HCT116 (cell line): ENCODE measurements around the gene TMEM225. TPM values are rescaled to one million over a fixed set of nuclear protein-coding genes. Genes with fewer than 3 reads are reported as not detected.

ENCODE experiments used
- ATAC-seq: fragments of 200-7000 bp; cut with Tn5 transposase; 2 replicates; pipeline ENCODE4 v1.9.1; 2020; ENCODE audit warnings: mild to moderate bottlenecking, moderate library complexity
- BruUV-seq: library from RNA; stranded (reverse); fragments of 400-500 nt; replicated peaks from 2 replicates; lab custom pipeline; 2021; lab: Mats Ljungman, UMichigan
- CTCF ChIA-PET: fragments of 300-600 bp; sonication (Branson Sonifier 250); formaldehyde crosslinking; loops from one replicate; lab custom pipeline; 2021; ENCODE audit warnings: antibody characterized with exemption; lab: Charles Lee
- POLR2A ChIA-PET: fragments of 300-600, 350-600 bp; sonication (Branson Sonifier 250); formaldehyde crosslinking; loops from one replicate; lab custom pipeline; 2021; ENCODE audit warnings: antibody characterized with exemption; lab: Charles Lee
- RAD21 ChIA-PET, 2 experiments: fragments of 300-600 bp; sonication (Branson Sonifier 250); formaldehyde crosslinking; loops; one replicate each; lab custom pipeline; 2023; ENCODE audit warnings: low total read pairs in 2 of 2; ENCODE audit not compliant: uncharacterized antibody in 2 of 2, unreplicated experiment in 2 of 2, low non-redundant PET in 1 of 2; lab: Charles Lee
- DNase-seq: peaks from one replicate; pipeline ENCODE4 v3.0.0-alpha.2; 2010; ENCODE audit warnings: low read depth, low spot score
- H2AFZ ChIP-seq: fragments of 200-600 bp; shearing (Covaris generic), sonication (generic); 2 replicates; pipeline ENCODE4 v1.6.1; 2017; ENCODE audit warnings: low read depth, mixed run types, mixed read lengths, antibody characterized with exemption, low read length; ENCODE audit not compliant: poor library complexity, severe bottlenecking
- H3K27ac ChIP-seq: 2 replicates; pipeline ENCODE4 v1.5.1; 2012; ENCODE audit warnings: low read depth, low read length
- H3K27me3 ChIP-seq: fragments of 200-600 bp; sonication (generic); 2 replicates; pipeline ENCODE4 v1.6.1; 2016; ENCODE audit warnings: mixed run types, low read length, mixed read lengths; ENCODE audit not compliant: insufficient read depth
- H3K36me3 ChIP-seq, 2 experiments: fragments of 200-500 bp in 1 of 2; fragments of 200-600 bp in 1 of 2; sonication (Bioruptor generic) in 1 of 2; sonication (generic) in 1 of 2; 2 replicates each; pipeline versions ENCODE4 v1.5.1 to v1.6.1; 2014 to 2016; ENCODE audit warnings: low read length in 2 of 2, inconsistent platforms in 1 of 2, mixed read lengths in 1 of 2, mixed run types in 1 of 2; ENCODE audit not compliant: insufficient read depth in 2 of 2, control insufficient read depth in 1 of 2
- H3K4me1 ChIP-seq, 2 experiments: fragments of 200-600 bp in 1 of 2; sonication (generic) in 1 of 2; 2 replicates each; pipeline versions ENCODE4 v1.5.1 to v1.6.1; 2012 to 2017; ENCODE audit warnings: low read length in 2 of 2, inconsistent platforms in 1 of 2, mild to moderate bottlenecking in 1 of 2, mixed read lengths in 1 of 2, mixed run types in 1 of 2, moderate library complexity in 1 of 2; ENCODE audit not compliant: insufficient read depth in 2 of 2, control insufficient read depth in 1 of 2
- H3K4me2 ChIP-seq: fragments of 200-600 bp; sonication (generic); 2 replicates; pipeline ENCODE4 v1.6.1; 2017; ENCODE audit warnings: mixed run types, low read length, mixed read lengths
- H3K4me3 ChIP-seq, 2 experiments: fragments of 200-600 bp in 1 of 2; sonication (generic) in 1 of 2; replicated peaks in 1 of 2; 2 replicates each; pipeline ENCODE4 v1.5.1; 2011 to 2016; ENCODE audit warnings: low read length in 2 of 2, control low read depth in 1 of 2, low read depth in 1 of 2, mild to moderate bottlenecking in 1 of 2, mixed read lengths in 1 of 2, mixed run types in 1 of 2
- H3K79me2 ChIP-seq: fragments of 200-600 bp; sonication (generic); 2 replicates; pipeline ENCODE4 v1.6.1; 2017; ENCODE audit warnings: mild to moderate bottlenecking, mixed run types, low read length, moderate library complexity, mixed read lengths; ENCODE audit not compliant: insufficient read depth
- H3K9ac ChIP-seq: fragments of 200-600 bp; sonication (generic); 2 replicates; pipeline ENCODE4 v1.6.1; 2016; ENCODE audit warnings: low read length, mixed read lengths
- H3K9me2 ChIP-seq: fragments of 200-600 bp; sonication (generic), shearing (Covaris generic); 2 replicates; pipeline ENCODE4 v1.6.1; 2017; ENCODE audit warnings: mixed run types, mild to moderate bottlenecking, moderate library complexity; ENCODE audit not compliant: insufficient read depth
- H3K9me3 ChIP-seq, 2 experiments: fragments of 200-500 bp in 1 of 2; fragments of 200-600 bp in 1 of 2; sonication (Bioruptor generic) in 1 of 2; sonication (generic) in 1 of 2; 2 replicates each; pipeline ENCODE4 v1.6.1; 2014 to 2017; ENCODE audit warnings: low read length in 2 of 2, mixed read lengths in 2 of 2, inconsistent platforms in 1 of 2, low read depth in 1 of 2, mild to moderate bottlenecking in 1 of 2, mixed run types in 1 of 2, moderate library complexity in 1 of 2; ENCODE audit not compliant: control insufficient read depth in 1 of 2, insufficient read depth in 1 of 2
- H4K20me1 ChIP-seq: fragments of 200-600 bp; sonication (generic), shearing (Covaris generic); 2 replicates; pipeline ENCODE4 v1.6.1; 2017; ENCODE audit warnings: mixed run types, mild to moderate bottlenecking, moderate library complexity; ENCODE audit not compliant: insufficient read depth
- CBX3 ChIP-seq: IDR thresholded peaks from 2 replicates; pipeline ENCODE4 v1.6.1; 2012; ENCODE audit warnings: low read depth
- CEBPB ChIP-seq: IDR thresholded peaks from 2 replicates; pipeline ENCODE4 v1.6.1; 2012; ENCODE audit warnings: low read depth
- EGR1 ChIP-seq: IDR thresholded peaks from 2 replicates; pipeline ENCODE4 v1.6.1; 2012; ENCODE audit warnings: low read depth
- ELF1 ChIP-seq: IDR thresholded peaks from 2 replicates; pipeline ENCODE4 v1.6.1; 2012; ENCODE audit warnings: low read depth, borderline replicate concordance
- EZH2 ChIP-seq: fragments of 200-600 bp; sonication (generic); IDR thresholded peaks from 2 replicates; pipeline ENCODE4 v1.6.1; 2017; ENCODE audit warnings: antibody characterized with exemption, mixed run types
- EZH2phosphoT487 ChIP-seq: fragments of 200-600 bp; IDR thresholded peaks from 2 replicates; pipeline ENCODE4 v1.6.1; 2018; ENCODE audit warnings: antibody characterized with exemption, borderline replicate concordance
- FOSL1 ChIP-seq: IDR thresholded peaks from 2 replicates; pipeline ENCODE4 v1.6.1; 2012; ENCODE audit warnings: low read depth
- JUND ChIP-seq: IDR thresholded peaks from 2 replicates; pipeline ENCODE4 v1.6.1; 2012
- POLR2A ChIP-seq: IDR thresholded peaks from 2 replicates; pipeline ENCODE4 v1.7.0; 2011; ENCODE audit warnings: borderline replicate concordance; ENCODE audit not compliant: insufficient read depth, insufficient read length; ENCODE audit errors: extremely low read depth
- POLR2AphosphoS5 ChIP-seq: IDR thresholded peaks from 2 replicates; pipeline ENCODE4 v1.6.1; 2011; ENCODE audit warnings: mild to moderate bottlenecking, low read depth, low read length, moderate library complexity
- RAD21 ChIP-seq: IDR thresholded peaks from 2 replicates; pipeline ENCODE4 v1.6.1; 2012; ENCODE audit warnings: low read depth, mild to moderate bottlenecking
- SIN3A ChIP-seq: IDR thresholded peaks from 2 replicates; pipeline ENCODE4 v1.6.1; 2012; ENCODE audit warnings: low read depth
- SP1 ChIP-seq: IDR thresholded peaks from 2 replicates; pipeline ENCODE4 v1.6.1; 2012; ENCODE audit warnings: low read depth
- SRF ChIP-seq: IDR thresholded peaks from 2 replicates; pipeline ENCODE4 v1.6.1; 2012; ENCODE audit warnings: low read depth
- YY1 ChIP-seq: IDR thresholded peaks from 2 replicates; pipeline ENCODE4 v1.6.1; 2011; ENCODE audit warnings: low read length, low read depth, moderate library complexity, mild to moderate bottlenecking; ENCODE audit not compliant: insufficient replicate concordance; ENCODE audit errors: extremely low read depth
- ZFX ChIP-seq: fragments of 450-650 bp; IDR thresholded peaks from 2 replicates; pipeline ENCODE4 v1.6.1; 2017
- intact Hi-C: fragments of 100-400 bp; cut with micrococcal nuclease; formaldehyde crosslinking; loops from 2 replicates; pipeline ENCODE4 v1.10.0; 2022
- total RNA-seq: library from RNA; stranded (reverse); gene quantifications from one replicate; pipeline ENCODE4 v1.2.1, GENCODE V29; 2021; ENCODE audit not compliant: unreplicated experiment
- TF ChIP-seq, protein P1 (sequence below), 3 experiments: fragments of 200-600 bp in 1 of 3; sonication (generic) in 1 of 3; IDR thresholded peaks in 2 of 3; conservative IDR thresholded peaks in 1 of 3; 2 replicates each; pipeline ENCODE4 v1.5.1; 2012 to 2017; ENCODE audit warnings: low read depth in 2 of 3, low read length in 2 of 3, antibody characterized with exemption in 1 of 3, borderline replicate concordance in 1 of 3, control low read depth in 1 of 3, mild to moderate bottlenecking in 1 of 3, mixed read lengths in 1 of 3, mixed run types in 1 of 3, moderate library complexity in 1 of 3; ENCODE audit not compliant: insufficient read depth in 1 of 3
- TF ChIP-seq, protein P2 (sequence below): IDR thresholded peaks from 2 replicates; pipeline ENCODE4 v1.6.1; 2012
- TF ChIP-seq, protein P3 (sequence below): IDR thresholded peaks from 2 replicates; pipeline ENCODE4 v1.6.1; 2011; ENCODE audit warnings: mild to moderate bottlenecking, low read length, moderate library complexity; ENCODE audit not compliant: insufficient replicate concordance; ENCODE audit errors: extremely low read depth

Gene TMEM225
- total RNA-seq, 1 experiment from 2014 or later = not detected

DNA sequence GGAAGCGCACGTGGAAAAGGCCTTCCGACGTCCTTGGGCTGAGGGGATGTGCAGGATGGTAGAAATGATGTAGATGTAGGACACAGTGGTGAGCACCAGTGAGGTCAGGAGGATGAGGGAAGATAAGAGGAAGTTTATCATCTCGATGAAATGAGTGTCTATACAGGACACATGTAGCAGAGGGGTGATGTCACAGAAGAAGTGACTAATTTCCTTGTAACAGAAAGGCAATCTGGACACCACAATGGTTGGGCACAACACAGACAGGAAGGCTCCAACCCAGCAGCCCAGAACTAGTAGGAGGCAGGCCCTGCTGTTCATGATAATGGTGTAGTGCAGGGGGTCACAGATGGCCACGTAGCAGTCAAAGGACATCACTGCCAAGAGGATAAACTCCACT lies 44.3 kb downstream of the TMEM225 start:
- ChIA-PET CTCF (no interaction called here), RAD21 (no interaction called here), POLR2A (no interaction called here)
- no peak overlapping the region for H2AFZ ChIP-seq
- TF ChIP-seq POLR2AphosphoS5 (no peak), FOSL1 (no peak), SP1 (no peak), CBX3 (no peak), EGR1 (no peak), SIN3A (no peak), EZH2phosphoT487 (no peak), RAD21 (no peak), CEBPB (no peak), ZFX (no peak), ELF1 (no peak), YY1 (no peak), EZH2 (no peak), JUND (no peak), SRF (no peak), POLR2A (no peak)
- TF ChIP-seq, protein P1, sequence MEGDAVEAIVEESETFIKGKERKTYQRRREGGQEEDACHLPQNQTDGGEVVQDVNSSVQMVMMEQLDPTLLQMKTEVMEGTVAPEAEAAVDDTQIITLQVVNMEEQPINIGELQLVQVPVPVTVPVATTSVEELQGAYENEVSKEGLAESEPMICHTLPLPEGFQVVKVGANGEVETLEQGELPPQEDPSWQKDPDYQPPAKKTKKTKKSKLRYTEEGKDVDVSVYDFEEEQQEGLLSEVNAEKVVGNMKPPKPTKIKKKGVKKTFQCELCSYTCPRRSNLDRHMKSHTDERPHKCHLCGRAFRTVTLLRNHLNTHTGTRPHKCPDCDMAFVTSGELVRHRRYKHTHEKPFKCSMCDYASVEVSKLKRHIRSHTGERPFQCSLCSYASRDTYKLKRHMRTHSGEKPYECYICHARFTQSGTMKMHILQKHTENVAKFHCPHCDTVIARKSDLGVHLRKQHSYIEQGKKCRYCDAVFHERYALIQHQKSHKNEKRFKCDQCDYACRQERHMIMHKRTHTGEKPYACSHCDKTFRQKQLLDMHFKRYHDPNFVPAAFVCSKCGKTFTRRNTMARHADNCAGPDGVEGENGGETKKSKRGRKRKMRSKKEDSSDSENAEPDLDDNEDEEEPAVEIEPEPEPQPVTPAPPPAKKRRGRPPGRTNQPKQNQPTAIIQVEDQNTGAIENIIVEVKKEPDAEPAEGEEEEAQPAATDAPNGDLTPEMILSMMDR (IDR thresholded peaks at IDR 0.05 in 2 of 3, conservative IDR thresholded peaks at IDR 0.05 in 1 of 3; ENCODE audit: borderline replicate concordance in 1 of 3, insufficient read depth in 1 of 3, low read depth in 2 of 3, low read length in 2 of 3) = no peak
- TF ChIP-seq, protein P2, sequence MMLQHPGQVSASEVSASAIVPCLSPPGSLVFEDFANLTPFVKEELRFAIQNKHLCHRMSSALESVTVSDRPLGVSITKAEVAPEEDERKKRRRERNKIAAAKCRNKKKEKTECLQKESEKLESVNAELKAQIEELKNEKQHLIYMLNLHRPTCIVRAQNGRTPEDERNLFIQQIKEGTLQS = no peak
- TF ChIP-seq, protein P3, sequence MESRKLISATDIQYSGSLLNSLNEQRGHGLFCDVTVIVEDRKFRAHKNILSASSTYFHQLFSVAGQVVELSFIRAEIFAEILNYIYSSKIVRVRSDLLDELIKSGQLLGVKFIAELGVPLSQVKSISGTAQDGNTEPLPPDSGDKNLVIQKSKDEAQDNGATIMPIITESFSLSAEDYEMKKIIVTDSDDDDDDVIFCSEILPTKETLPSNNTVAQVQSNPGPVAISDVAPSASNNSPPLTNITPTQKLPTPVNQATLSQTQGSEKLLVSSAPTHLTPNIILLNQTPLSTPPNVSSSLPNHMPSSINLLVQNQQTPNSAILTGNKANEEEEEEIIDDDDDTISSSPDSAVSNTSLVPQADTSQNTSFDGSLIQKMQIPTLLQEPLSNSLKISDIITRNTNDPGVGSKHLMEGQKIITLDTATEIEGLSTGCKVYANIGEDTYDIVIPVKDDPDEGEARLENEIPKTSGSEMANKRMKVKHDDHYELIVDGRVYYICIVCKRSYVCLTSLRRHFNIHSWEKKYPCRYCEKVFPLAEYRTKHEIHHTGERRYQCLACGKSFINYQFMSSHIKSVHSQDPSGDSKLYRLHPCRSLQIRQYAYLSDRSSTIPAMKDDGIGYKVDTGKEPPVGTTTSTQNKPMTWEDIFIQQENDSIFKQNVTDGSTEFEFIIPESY = no peak
- H3K9me2 ChIP-seq = no peaks in the 10 kb centered on the region
- no peaks in the 10 kb centered on the region for H3K4me1 ChIP-seq
- H4K20me1 ChIP-seq = no peaks in the 10 kb centered on the region
- ATAC-seq (no peak), DNase-seq (no peak)
- BruUV-seq = no TSS peak
- H3K9me3 ChIP-seq = no peaks in the 10 kb centered on the region
- H3K4me3 ChIP-seq = no peak overlapping the region
- intact Hi-C loops = no loop called here
- no peak overlapping the region for H3K27ac ChIP-seq
- no peaks in the 10 kb centered on the region for H3K79me2 ChIP-seq
- peaks cover 37% of the 10 kb centered on the region for H3K27me3 ChIP-seq
- H3K9ac ChIP-seq = no peak overlapping the region
- H3K36me3 ChIP-seq = no peaks in the 10 kb centered on the region
- no peak overlapping the region for H3K4me2 ChIP-seq
